T-helper 2 cell treated with Interferon-gamma antibody and Interleukin-4, amounts not matched to agents 100 ng/mL and 5 ng/mL, for 36 hours (primary cell): Measurements from ENCODE around the gene SZT2. TPM values are rescaled to one million over a fixed set of nuclear protein-coding genes. Genes with fewer than 3 reads are reported as not detected.
"Not testable (repeated sequence)": the region's sequence is repeated elsewhere in the genome, so short reads cannot be mapped to it uniquely, and the experiment has no call there.

Experiments
- intact Hi-C: fragments of 100-400 bp; cut with micrococcal nuclease; formaldehyde crosslinking; loops from one replicate; pipeline ENCODE4 v1.15.1; 2023
- total RNA-seq: library from RNA; stranded (reverse); gene quantifications from 2 replicates; pipeline ENCODE4 v1.2.3, GENCODE V29; 2022

The SZT2 gene
- total RNA-seq, 1 donor from 2014 or later, result 77.9 TPM

GRCh38 chr1:43383449-43383848, 6.2 kb upstream of the SZT2 start:
- intact Hi-C loops, result no loop called here

GRCh38 chr1:43386676-43387075, 3.0 kb upstream of the SZT2 start:
- intact Hi-C loops, result no loop called here

- intact Hi-C loops, result loop anchor here (2.0 kb wide), 1 partner anchor 29 kb away; the partner anchor contains the start of gene CDC20
Measured at GRCh38 chr1:43387976-43388599, 1.6 kb upstream of the SZT2 start.

GRCh38 chr1:43388613-43389012, 1.1 kb upstream of the SZT2 start:
- intact Hi-C loops, result loop anchor here (1.0 to 2.0 kb wide), 2 partner anchors 20 to 30 kb away; partner anchors contain the start of genes CDC20 and ELOVL1

GRCh38 chr1:43392702-43393101, 3.0 kb downstream of the SZT2 start:
- intact Hi-C loops, result no loop called here

GRCh38 chr1:43395523-43395922, 5.8 kb downstream of the SZT2 start:
- intact Hi-C loops, result no loop called here

- intact Hi-C loops, result no loop called here
Measured at GRCh38 chr1:43396059-43396458, 6.4 kb downstream of the SZT2 start.

- intact Hi-C loops, result no loop called here
Measured at GRCh38 chr1:43398227-43398626, 8.5 kb downstream of the SZT2 start.

GRCh38 chr1:43400441-43400840, 10.7 kb downstream of the SZT2 start:
- intact Hi-C loops, result not testable (repeated sequence)

GRCh38 chr1:43402089-43402865, 12.6 kb downstream of the SZT2 start:
- intact Hi-C loops, result no loop called here

- intact Hi-C loops, result no loop called here
Measured at GRCh38 chr1:43404353-43404752, 14.7 kb downstream of the SZT2 start.

GRCh38 chr1:43405219-43405875, 15.6 kb downstream of the SZT2 start:
- intact Hi-C loops, result no loop called here

- intact Hi-C loops, result no loop called here
Measured at GRCh38 chr1:43405876-43406234, 16.2 kb downstream of the SZT2 start.

- intact Hi-C loops, result no loop called here
Measured at GRCh38 chr1:43410571-43410970, 20.9 kb downstream of the SZT2 start.

- intact Hi-C loops, result not testable (repeated sequence)
Measured at GRCh38 chr1:43413426-43413825, 23.7 kb downstream of the SZT2 start.

GRCh38 chr1:43414634-43415223, 25.0 kb downstream of the SZT2 start:
- intact Hi-C loops, result loop anchor here (1.0 kb wide), 2 partner anchors 176 to 187 kb away; no protein-coding TSS in a partner anchor

GRCh38 chr1:43415901-43416300, 26.2 kb downstream of the SZT2 start:
- intact Hi-C loops, result no loop called here

- intact Hi-C loops, result no loop called here
Measured at GRCh38 chr1:43418858-43419257, 29.2 kb downstream of the SZT2 start.

- intact Hi-C loops, result no loop called here
Measured at GRCh38 chr1:43419627-43420425, 30.1 kb downstream of the SZT2 start.

- intact Hi-C loops, result no loop called here
Measured at GRCh38 chr1:43420874-43421273, 31.2 kb downstream of the SZT2 start.

GRCh38 chr1:43421396-43421795, 31.7 kb downstream of the SZT2 start:
- intact Hi-C loops, result no loop called here
